Stimulated activated CD8-positive, alpha-beta memory T cell treated with anti-CD3 and anti-CD28 coated beads, Interleukin-4, amount 100 ng/mL, for 1 hour (primary cell): ENCODE data around the gene ITSN1.

Experiments
- DNase-seq, 2 donors: peaks; one replicate each; pipeline ENCODE4 v3.0.0-alpha.2; 2020; ENCODE audit warnings: low read depth in 2 of 2, low spot score in 1 of 2

Gene ITSN1

GRCh38 chr21:33885172-33885514 is 242.8 kb downstream of the ITSN1 start:
- no peak for DNase-seq

- DNase-seq = no peak
Observed at GRCh38 chr21:33886321-33886720, 244.0 kb downstream of the ITSN1 start.

- no peak for DNase-seq
Observed at GRCh38 chr21:33890187-33890586, 247.9 kb downstream of the ITSN1 start.

GRCh38 chr21:33892853-33893252 is 250.6 kb downstream of the ITSN1 start:
- no peak for DNase-seq

GRCh38 chr21:33893917-33894316 is 251.6 kb downstream of the ITSN1 start:
- DNase-seq = no peak

- DNase-seq = peak; percentile 3 to 43
Observed at GRCh38 chr21:33894736-33895288, 252.5 kb downstream of the ITSN1 start.

GRCh38 chr21:33895356-33895755 is 253.1 kb downstream of the ITSN1 start:
- DNase-seq = no peak

- DNase-seq = no peak
Observed at GRCh38 chr21:33896691-33897090, 254.4 kb downstream of the ITSN1 start.

- no peak for DNase-seq
Observed at GRCh38 chr21:33897098-33897497, 254.8 kb downstream of the ITSN1 start.

GRCh38 chr21:33897739-33898138 is 255.4 kb downstream of the ITSN1 start:
- DNase-seq = no peak

- no peak for DNase-seq
Observed at GRCh38 chr21:33898586-33898985, 256.3 kb downstream of the ITSN1 start.

GRCh38 chr21:33899199-33899598 is 256.9 kb downstream of the ITSN1 start:
- DNase-seq = no peak

- DNase-seq = no peak
Observed at GRCh38 chr21:33901412-33902288, 259.3 kb downstream of the ITSN1 start.

GRCh38 chr21:33902349-33902748 is 260.0 kb downstream of the ITSN1 start:
- DNase-seq = no peak

- DNase-seq = no peak
Observed at GRCh38 chr21:33904041-33904440, 261.7 kb downstream of the ITSN1 start.

GRCh38 chr21:33908760-33909159 is 266.5 kb downstream of the ITSN1 start:
- DNase-seq = no peak

GRCh38 chr21:33909756-33910155 is 267.5 kb downstream of the ITSN1 start:
- DNase-seq = no peak

GRCh38 chr21:33914188-33914587 is 271.9 kb downstream of the ITSN1 start:
- no peak for DNase-seq

- DNase-seq = peak; percentile 83 to 95
Observed at GRCh38 chr21:33915368-33916199, 273.3 kb downstream of the ITSN1 start, which contains the start of gene ATP5PO. TSS of gene ATP5PO (minus strand) at chr21:33915804. CDS start at chr21:33915763, 41 bp downstream.

GRCh38 chr21:33916200-33916567 is 273.9 kb downstream of the ITSN1 start:
- no peak for DNase-seq

- no peak for DNase-seq
Observed at GRCh38 chr21:33917421-33917820, 275.1 kb downstream of the ITSN1 start.
